ENCODE results near the gene ZNF821.

- TF ChIP-seq CTCF (IDR thresholded peaks at IDR 0.05) (no peak), POLR2AphosphoS5 (IDR thresholded peaks at IDR 0.05) (no peak), EP300 (IDR thresholded peaks at IDR 0.05) (no peak), POLR2A (IDR thresholded peaks at IDR 0.05) (no peak)
These were observed 20.0 kb downstream of the ZNF821 start for GRCh38 chr16:71863995-71864394.

All from suprapubic skin (tissue), 4 donors.